Right renal pelvis (tissue), 4 donors: ENCODE measurements around the gene UTP25. TPM values are rescaled to one million over a fixed set of nuclear protein-coding genes. Genes with fewer than 3 reads are reported as not detected.
A peak's percentile ranks its signal among the peaks of the same experiment; 100 is the strongest.
"Not testable (repeated sequence)": the region's sequence is repeated elsewhere in the genome, so short reads cannot be mapped to it uniquely, and the experiment has no call there.

ENCODE experiments used
- DNase-seq, 4 donors: peaks; one replicate each; pipeline ENCODE4 v3.0.0-alpha.2; 2013; ENCODE audit warnings: low read depth in 4 of 4, low spot score in 3 of 4, missing footprints in 1 of 4
- polyA plus RNA-seq, 4 donors: library from polyadenylated mRNA; unstranded; fragments of 120-200 nt; gene quantifications; one replicate each; pipeline ENCODE4 v1.2.1, GENCODE V29; 2013; ENCODE audit not compliant: insufficient read length in 4 of 4

The UTP25 gene
- 10 to 100 TPM in 3 of 4 donors, 1 to 10 TPM in 1; 9.5 to 11.5 (median 11.1) TPM for polyA plus RNA-seq

- DNase-seq, result peak; percentile 89 to 91 (median 91)
These were observed at the start of gene UTP25 for GRCh38 chr1:209827384-209828262. Gene UTP25, plus strand, starts transcription at chr1:209827972. Its CDS starts 92 bp downstream, at chr1:209828064.

GRCh38 chr1:209778102-209778501 is 49.7 kb upstream of the UTP25 start:
- no peak for DNase-seq

- DNase-seq, result no peak
These were observed 47.5 kb upstream of the UTP25 start for GRCh38 chr1:209780268-209780667.

GRCh38 chr1:209783386-209783785 is 44.4 kb upstream of the UTP25 start:
- no peak for DNase-seq

GRCh38 chr1:209784265-209785169 is 43.3 kb upstream of the UTP25 start, which contains the start of gene C1orf74:
Gene C1orf74, minus strand, starts transcription at chr1:209784559. Its CDS starts 925 bp downstream, at chr1:209783634.
- peak; percentile 96 to 99 (median 97) for DNase-seq

GRCh38 chr1:209785592-209785991 is 42.2 kb upstream of the UTP25 start:
- DNase-seq, result no peak

- no peak for DNase-seq
These were observed 41.6 kb upstream of the UTP25 start for GRCh38 chr1:209786146-209786545.

- DNase-seq, result no peak
These were observed 40.2 kb upstream of the UTP25 start for GRCh38 chr1:209787551-209787950.

- DNase-seq, result no peak
These were observed 38.5 kb upstream of the UTP25 start for GRCh38 chr1:209789245-209789644.

- no peak for DNase-seq
These were observed 37.2 kb upstream of the UTP25 start for GRCh38 chr1:209790286-209791193.

- no peak for DNase-seq
These were observed 35.9 kb upstream of the UTP25 start for GRCh38 chr1:209791920-209792319.

GRCh38 chr1:209793711-209794110 is 34.1 kb upstream of the UTP25 start:
- DNase-seq, result not testable (repeated sequence)

- DNase-seq, result no peak
These were observed 29.7 kb upstream of the UTP25 start for GRCh38 chr1:209797978-209798639.

- no peak for DNase-seq
These were observed 26.6 kb upstream of the UTP25 start for GRCh38 chr1:209800984-209801834.

GRCh38 chr1:209802117-209802779 is 25.5 kb upstream of the UTP25 start:
- DNase-seq, result no peak

GRCh38 chr1:209802780-209803152 is 25.0 kb upstream of the UTP25 start:
- no peak for DNase-seq

- no peak for DNase-seq
These were observed 24.2 kb upstream of the UTP25 start for GRCh38 chr1:209803568-209803967.

GRCh38 chr1:209805341-209805781 is 22.4 kb upstream of the UTP25 start:
- no peak for DNase-seq
